IMR-90 (cell line): ENCODE measurements around the gene UBD. TPM values are rescaled to one million over a fixed set of nuclear protein-coding genes. Genes with fewer than 3 reads are reported as not detected.

Experiments used
- ATAC-seq: fragments of 200-7000 bp; cut with Tn5 transposase; 2 replicates; pipeline ENCODE4 v1.9.1; 2020; ENCODE audit warnings: low read depth, mild to moderate bottlenecking, moderate library complexity
- BruUV-seq: library from RNA; stranded (reverse); fragments of 400-500 nt; replicated peaks from 2 replicates; lab custom pipeline; 2021; lab: Mats Ljungman, UMichigan
- CTCF ChIA-PET: fragments of 300-600 bp; formaldehyde crosslinking; extraction: SDS; loops from one replicate; lab custom pipeline; 2021; ENCODE audit warnings: antibody characterized with exemption; lab: Yijun Ruan, JAX
- POLR2A ChIA-PET: fragments of 300-600 bp; sonication (Branson Sonifier 250); formaldehyde crosslinking; loops from one replicate; lab custom pipeline; 2022; ENCODE audit warnings: antibody characterized with exemption; ENCODE audit not compliant: unreplicated experiment; lab: Charles Lee
- DNase-seq: peaks from one replicate; pipeline ENCODE4 v3.0.0; 2013
- H2AFZ ChIP-seq: replicated peaks from 2 replicates; pipeline ENCODE3; 2013; ENCODE audit warnings: low read length, mild to moderate bottlenecking; ENCODE audit not compliant: poor library complexity
- H2AK5ac ChIP-seq: 2 replicates; pipeline ENCODE4 v1.6.1; 2013; ENCODE audit warnings: low read depth, low read length, inconsistent platforms
- H2AK9ac ChIP-seq: replicated peaks from 2 replicates; pipeline ENCODE3; 2013; ENCODE audit warnings: mild to moderate bottlenecking, low read depth, low read length, moderate library complexity; ENCODE audit not compliant: poor library complexity
- H2BK120ac ChIP-seq: 2 replicates; pipeline ENCODE4 v1.6.1; 2013; ENCODE audit warnings: low read depth, low read length, inconsistent platforms
- H2BK15ac ChIP-seq: 3 replicates; pipeline ENCODE4 v1.6.1; 2013; ENCODE audit warnings: low read depth, low read length, inconsistent platforms
- H2BK20ac ChIP-seq: 2 replicates; pipeline ENCODE4 v1.6.1; 2013; ENCODE audit warnings: low read depth, mild to moderate bottlenecking, inconsistent platforms, low read length, moderate library complexity
- H2BK5ac ChIP-seq: 2 replicates; pipeline ENCODE4 v1.6.1; 2013; ENCODE audit warnings: mild to moderate bottlenecking, low read depth, low read length, inconsistent platforms; ENCODE audit not compliant: poor library complexity, severe bottlenecking
- H3K14ac ChIP-seq: replicated peaks from 2 replicates; pipeline ENCODE4 v1.6.1; 2013; ENCODE audit warnings: low read depth, low read length, inconsistent platforms
- H3K18ac ChIP-seq: 2 replicates; pipeline ENCODE4 v1.6.1; 2013; ENCODE audit warnings: low read depth, low read length, control low read depth
- H3K23ac ChIP-seq: 2 replicates; pipeline ENCODE4 v1.6.1; 2013; ENCODE audit warnings: low read depth, low read length, inconsistent platforms
- H3K27ac ChIP-seq: 2 replicates; pipeline ENCODE4 v1.5.1; 2013; ENCODE audit warnings: mild to moderate bottlenecking, control low read depth, low read length; ENCODE audit not compliant: insufficient read depth
- H3K27me3 ChIP-seq: 2 replicates; pipeline ENCODE4 v1.6.1; 2013; ENCODE audit warnings: low read length; ENCODE audit not compliant: control insufficient read depth, insufficient read depth
- H3K36me3 ChIP-seq: 2 replicates; pipeline ENCODE4 v1.6.1; 2013; ENCODE audit warnings: low read length, mixed read lengths; ENCODE audit not compliant: control insufficient read depth, insufficient read depth
- H3K4ac ChIP-seq: 2 replicates; pipeline ENCODE4 v1.6.1; 2013; ENCODE audit warnings: low read depth, low read length, inconsistent platforms
- H3K4me1 ChIP-seq: 2 replicates; pipeline ENCODE4 v1.6.1; 2013; ENCODE audit warnings: low read length, mixed read lengths; ENCODE audit not compliant: control insufficient read depth, insufficient read depth
- H3K4me2 ChIP-seq: 2 replicates; pipeline ENCODE4 v1.6.1; 2013; ENCODE audit warnings: low read depth, mild to moderate bottlenecking, control low read depth, low read length, moderate library complexity
- H3K4me3 ChIP-seq: 2 replicates; pipeline ENCODE4 v1.5.1; 2013; ENCODE audit warnings: low read depth, mild to moderate bottlenecking, control low read depth, low read length, moderate library complexity; ENCODE audit not compliant: insufficient read depth
- H3K56ac ChIP-seq: 2 replicates; pipeline ENCODE4 v1.6.1; 2013; ENCODE audit warnings: low read length, inconsistent platforms; ENCODE audit not compliant: insufficient read depth; ENCODE audit errors: extremely low read depth
- H3K79me1 ChIP-seq, 2 experiments: 2 replicates each; pipeline ENCODE4 v1.6.1; 2013; ENCODE audit warnings: low read length in 2 of 2, inconsistent platforms in 1 of 2, low read depth in 1 of 2
- H3K9ac ChIP-seq: 2 replicates; pipeline ENCODE4 v1.6.1; 2013; ENCODE audit warnings: low read depth, low read length, control low read depth
- H3K9me1 ChIP-seq: 2 replicates; pipeline ENCODE4 v1.6.1; 2013; ENCODE audit warnings: low read length, inconsistent platforms; ENCODE audit not compliant: insufficient read depth
- H3K9me3 ChIP-seq: 2 replicates; pipeline ENCODE4 v1.6.1; 2013; ENCODE audit warnings: low read length; ENCODE audit not compliant: control insufficient read depth, insufficient read depth
- H4K20me1 ChIP-seq: 2 replicates; pipeline ENCODE4 v1.6.1; 2013; ENCODE audit warnings: low read length, inconsistent platforms; ENCODE audit not compliant: insufficient read depth
- H4K5ac ChIP-seq: 2 replicates; pipeline ENCODE4 v1.6.1; 2013; ENCODE audit warnings: mild to moderate bottlenecking, low read depth, low read length, control low read depth
- H4K8ac ChIP-seq, 2 experiments: 2 replicates each; pipeline ENCODE4 v1.6.1; 2013; ENCODE audit warnings: low read depth in 2 of 2, low read length in 2 of 2, control low read depth in 1 of 2, inconsistent platforms in 1 of 2
- H4K91ac ChIP-seq: 2 replicates; pipeline ENCODE4 v1.6.1; 2013; ENCODE audit warnings: low read depth, low read length, inconsistent platforms; ENCODE audit not compliant: insufficient read depth
- BHLHE40 ChIP-seq: fragments of 150-350 bp; IDR thresholded peaks from 2 replicates; pipeline ENCODE4 v1.6.1; 2016; ENCODE audit warnings: mild to moderate bottlenecking, low read depth, low read length
- CEBPB ChIP-seq: IDR thresholded peaks from 2 replicates; pipeline ENCODE4 v1.6.1; 2012; ENCODE audit warnings: low read depth, low read length, improper control_type of control experiment
- CHD1 ChIP-seq: IDR thresholded peaks from 2 replicates; pipeline ENCODE4 v1.6.1; 2012; ENCODE audit warnings: low read depth, low read length, improper control_type of control experiment
- CTCF ChIP-seq: conservative IDR thresholded peaks from 2 replicates; pipeline ENCODE4 v1.5.1; 2012; ENCODE audit warnings: mild to moderate bottlenecking, low read depth, low read length, improper control_type of control experiment
- FOS ChIP-seq: fragments of 150-350 bp; IDR thresholded peaks from 2 replicates; pipeline ENCODE4 v1.6.1; 2016; ENCODE audit warnings: low read depth, low read length
- MAFK ChIP-seq: IDR thresholded peaks from 2 replicates; pipeline ENCODE4 v1.6.1; 2012; ENCODE audit warnings: low read depth, low read length, improper control_type of control experiment
- MAZ ChIP-seq: IDR thresholded peaks from 2 replicates; pipeline ENCODE4 v1.6.1; 2012; ENCODE audit warnings: low read depth, mild to moderate bottlenecking, low read length, improper control_type of control experiment, moderate library complexity, borderline replicate concordance
- MXI1 ChIP-seq: IDR thresholded peaks from 2 replicates; pipeline ENCODE4 v1.6.1; 2012; ENCODE audit warnings: low read depth, mild to moderate bottlenecking, low read length, moderate library complexity, borderline replicate concordance
- NFE2L2 ChIP-seq: fragments of 150-350 bp; IDR thresholded peaks from 2 replicates; pipeline ENCODE4 v1.6.1; 2016; ENCODE audit warnings: low read depth, mild to moderate bottlenecking, low read length
- POLR2A ChIP-seq: IDR thresholded peaks from 2 replicates; pipeline ENCODE4 v1.6.1; 2012; ENCODE audit warnings: mild to moderate bottlenecking, low read depth, low read length
- RAD21 ChIP-seq: IDR thresholded peaks from 2 replicates; pipeline ENCODE4 v1.6.1; 2012; ENCODE audit warnings: low read length, improper control_type of control experiment
- RCOR1 ChIP-seq: IDR thresholded peaks from 2 replicates; pipeline ENCODE4 v1.6.1; 2012; ENCODE audit warnings: mild to moderate bottlenecking, low read length, improper control_type of control experiment; ENCODE audit not compliant: insufficient replicate concordance
- RFX5 ChIP-seq: IDR thresholded peaks from 2 replicates; pipeline ENCODE4 v1.8.0; 2012; ENCODE audit warnings: low read depth, mild to moderate bottlenecking, low read length, moderate library complexity
- SMC3 ChIP-seq: fragments of 150-350 bp; IDR thresholded peaks from 2 replicates; pipeline ENCODE4 v1.6.1; 2016; ENCODE audit warnings: low read depth, mild to moderate bottlenecking, antibody characterized with exemption, low read length, moderate library complexity
- USF2 ChIP-seq: fragments of 150-350 bp; IDR thresholded peaks from 2 replicates; pipeline ENCODE4 v1.6.1; 2017; ENCODE audit warnings: mild to moderate bottlenecking, antibody characterized with exemption, low read length, low read depth
- WGBS, 2 experiments: methylation state at CpG; one replicate each; pipeline versions ENCODE4 v1.1.5 to v1.1.7; 2013; ENCODE audit warnings: missing lambda C conversion rate in 2 of 2; ENCODE audit not compliant: insufficient read length in 1 of 2; ENCODE audit errors: extremely low coverage in 2 of 2; 5-methylcytosine and 5-hydroxymethylcytosine counted together
- dilution Hi-C: fragments of 300-500 bp; cut with HindIII; formaldehyde crosslinking; loops from one replicate; pipeline ENCODE4 v1.14.3; 2018; ENCODE audit warnings: low sequenced_read_pairs; ENCODE audit not compliant: unreplicated experiment
- in situ Hi-C: fragments of 300-500 bp; cut with MboI; formaldehyde crosslinking; loops from 3 replicates; pipeline ENCODE4 v1.14.3; 2019; ENCODE audit warnings: low sequenced_read_pairs, inconsistent platforms, mixed read lengths
- intact Hi-C: fragments of 100-400 bp; cut with micrococcal nuclease; formaldehyde crosslinking; loops from 2 replicates; pipeline ENCODE4 v1.10.0; 2022
- polyA plus RNA-seq, 3 experiments: library from polyadenylated mRNA; depleted of rRNA; stranded (reverse); fragments of >200 nt; gene quantifications; 2 replicates each; pipeline ENCODE4 v1.2.3, GENCODE V29; 2012; ENCODE audit warnings: low replicate concordance in 1 of 3
- total RNA-seq: library from RNA; depleted of rRNA; stranded (reverse); fragments of >200 nt; gene quantifications from 2 replicates; pipeline ENCODE4 v1.2.3, GENCODE V29; 2012
- TF ChIP-seq, protein P1 (sequence below): fragments of 150-350 bp; IDR thresholded peaks from 2 replicates; pipeline ENCODE4 v1.6.1; 2016; ENCODE audit warnings: low read depth, mild to moderate bottlenecking, low read length, moderate library complexity, borderline replicate concordance

Gene UBD
- total and polyA plus RNA-seq, 2 of the 4 experiments (the other 2 are of a cell fraction), result not detected

GRCh38 chr6:29531668-29532067 lies 27.9 kb downstream of the UBD start:
- no peak overlapping the region for H4K91ac ChIP-seq
- dilution Hi-C loops (no loop called here), intact Hi-C loops (no loop called here), in situ Hi-C loops (no loop called here)
- ChIA-PET CTCF (no interaction called here), POLR2A (no interaction called here)
- no peaks in the 10 kb centered on the region for H3K9me1 ChIP-seq
- H3K14ac ChIP-seq, result no peak overlapping the region
- H2BK15ac ChIP-seq, result no peak overlapping the region
- WGBS, 2 experiments, result 0% methylated on average over 2 of the region's 3 CpGs; no CpG with 5 or more reads in 1 of the 2 experiments
- no peak for DNase-seq
- no peak overlapping the region for H3K56ac ChIP-seq
- no peaks in the 10 kb centered on the region for H3K4me1 ChIP-seq
- no peak overlapping the region for H4K5ac ChIP-seq
- no peak overlapping the region for H2BK20ac ChIP-seq
- H3K79me1 ChIP-seq, result no peaks in the 10 kb centered on the region
- no peaks in the 10 kb centered on the region for H3K36me3 ChIP-seq
- no peak overlapping the region for H4K8ac ChIP-seq
- no peaks in the 10 kb centered on the region for H3K27me3 ChIP-seq
- BruUV-seq, result no TSS peak
- H2BK5ac ChIP-seq, result no peak overlapping the region
- H2AK9ac ChIP-seq, result no peak overlapping the region
- H2AFZ ChIP-seq, result no peak overlapping the region
- ATAC-seq, result no peak
- no peak overlapping the region for H3K9ac ChIP-seq
- H3K27ac ChIP-seq, result no peak overlapping the region
- H3K9me3 ChIP-seq, result peaks cover 3% of the 10 kb centered on the region; the same call in 1 of the 2 replicates
- no peak overlapping the region for H3K4ac ChIP-seq
- no peak overlapping the region for H3K23ac ChIP-seq
- H4K20me1 ChIP-seq, result no peaks in the 10 kb centered on the region
- no peak overlapping the region for H3K4me2 ChIP-seq
- TF ChIP-seq RAD21 (no peak), RFX5 (no peak), MAZ (no peak), MAFK (no peak), NFE2L2 (no peak), POLR2A (no peak), SMC3 (no peak), BHLHE40 (no peak), CEBPB (no peak), MXI1 (no peak), RCOR1 (no peak), CHD1 (no peak), CTCF (no peak), FOS (no peak), USF2 (no peak)
- TF ChIP-seq, protein P1, sequence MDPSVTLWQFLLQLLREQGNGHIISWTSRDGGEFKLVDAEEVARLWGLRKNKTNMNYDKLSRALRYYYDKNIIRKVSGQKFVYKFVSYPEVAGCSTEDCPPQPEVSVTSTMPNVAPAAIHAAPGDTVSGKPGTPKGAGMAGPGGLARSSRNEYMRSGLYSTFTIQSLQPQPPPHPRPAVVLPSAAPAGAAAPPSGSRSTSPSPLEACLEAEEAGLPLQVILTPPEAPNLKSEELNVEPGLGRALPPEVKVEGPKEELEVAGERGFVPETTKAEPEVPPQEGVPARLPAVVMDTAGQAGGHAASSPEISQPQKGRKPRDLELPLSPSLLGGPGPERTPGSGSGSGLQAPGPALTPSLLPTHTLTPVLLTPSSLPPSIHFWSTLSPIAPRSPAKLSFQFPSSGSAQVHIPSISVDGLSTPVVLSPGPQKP, result no peak
- no peak overlapping the region for H3K18ac ChIP-seq
- H2BK120ac ChIP-seq, result no peak overlapping the region
- no peak overlapping the region for H2AK5ac ChIP-seq
- H3K4me3 ChIP-seq, result no peak overlapping the region
